Sigmoid colon (tissue), 7 donors: ENCODE data around the gene CYP51A1. TPM values are rescaled to one million over a fixed set of nuclear protein-coding genes. Genes with fewer than 3 reads are reported as not detected.
"Not testable (repeated sequence)": the region's sequence is repeated elsewhere in the genome, so short reads cannot be mapped to it uniquely, and the experiment has no call there.

Experiments used
- DNase-seq: peaks from one replicate; pipeline ENCODE4 v3.0.0-alpha.2; 2019
- H3K27ac ChIP-seq, 4 donors: fragments of 200-600 bp; sonication (generic); one replicate each; pipeline ENCODE4 v1.5.1; 2016 to 2019; ENCODE audit warnings: mild to moderate bottlenecking in 1 of 4
- H3K27me3 ChIP-seq, 3 donors: fragments of 200-600 bp; sonication (generic); one replicate each; pipeline ENCODE4 v1.5.1; 2019; ENCODE audit warnings: mild to moderate bottlenecking in 1 of 3
- H3K36me3 ChIP-seq, 4 donors: fragments of 200-600 bp; sonication (generic); one replicate each; pipeline ENCODE4 v1.5.1; 2016 to 2019
- H3K4me1 ChIP-seq, 4 donors: fragments of 200-600 bp; sonication (generic); one replicate each; pipeline ENCODE4 v1.5.1; 2017 to 2019
- H3K4me3 ChIP-seq, 4 donors: fragments of 200-600 bp; sonication (generic); one replicate each; pipeline ENCODE4 v1.5.1; 2017 to 2019; ENCODE audit warnings: mild to moderate bottlenecking in 2 of 4, moderate library complexity in 1 of 4
- H3K9me3 ChIP-seq, 4 donors: fragments of 200-600 bp in 3 of 4; sonication (generic) in 3 of 4; one replicate each; pipeline versions ENCODE4 v1.5.1 to v1.6.1; 2013 to 2019
- CTCF ChIP-seq, 4 experiments: fragments of 450-650 bp in 3 of 4; fragments of 200-600 bp in 1 of 4; IDR thresholded peaks; one replicate each; pipeline ENCODE4 v1.5.1; 2016 to 2019; ENCODE audit warnings: antibody characterized with exemption in 4 of 4, mild to moderate bottlenecking in 3 of 4, moderate library complexity in 2 of 4
- EP300 ChIP-seq, 4 donors: sonication (generic); formaldehyde crosslinking; IDR thresholded peaks; one replicate each; pipeline ENCODE4 v1.6.1; 2017; ENCODE audit warnings: antibody characterized with exemption in 4 of 4
- POLR2A ChIP-seq, 2 donors: fragments of 450-650 bp; IDR thresholded peaks; one replicate each; pipeline ENCODE4 v1.6.1; 2016; ENCODE audit warnings: antibody characterized with exemption in 2 of 2, mild to moderate bottlenecking in 2 of 2, moderate library complexity in 2 of 2
- POLR2AphosphoS5 ChIP-seq, 4 donors: sonication (generic); formaldehyde crosslinking; IDR thresholded peaks; one replicate each; pipeline ENCODE4 v1.6.1; 2017; ENCODE audit warnings: antibody characterized with exemption in 4 of 4
- WGBS, 2 donors: extraction: QIAGEN DNeasy Blood & Tissue Kit; methylation state at CpG; one replicate each; pipeline ENCODE4 v1.1.7; 2013; 5-methylcytosine and 5-hydroxymethylcytosine counted together
- intact Hi-C: fragments of 100-400 bp; cut with DNase I; formaldehyde crosslinking; loops from one replicate; pipeline ENCODE4 v1.15.1; 2023
- polyA plus RNA-seq, 3 donors: library from polyadenylated mRNA; stranded (reverse); fragments of 200-250 nt; gene quantifications; one replicate each; pipeline ENCODE4 v1.2.3, GENCODE V29; 2013
- total RNA-seq, 4 donors: library from RNA; depleted of rRNA; stranded (reverse); fragments of >200 nt; gene quantifications; one replicate each; pipeline ENCODE4 v1.1.0, GENCODE V29; 2016
- donor health status: healthy with polysubstance abuse.
- donor health status: Bipolar disorder and iron deficiency.
- donor health status: healthy.

The CYP51A1 gene
- total and polyA plus RNA-seq, 7 donors = 11.4 to 86.8 (median 24.3) TPM

- intact Hi-C loops = no loop called here
- Histone ChIP-seq H3K9me3 (no peaks in the 10 kb centered on the region), H3K27ac (no peak overlapping the region), H3K4me1 (no peaks in the 10 kb centered on the region), H3K27me3 (no peaks in the 10 kb centered on the region), H3K4me3 (no peak overlapping the region), H3K36me3 (peaks cover 11 to 94% (median 15%) of the 10 kb centered on the region in 4 donors)
- TF ChIP-seq POLR2AphosphoS5 (IDR thresholded peaks at IDR 0.05) = no peak
- no peak for TF ChIP-seq CTCF (IDR thresholded peaks at IDR 0.05)
- TF ChIP-seq EP300 (IDR thresholded peaks at IDR 0.05) = no peak
- no peak for TF ChIP-seq POLR2A (IDR thresholded peaks at IDR 0.05)
- DNase-seq = no peak
- 94 to 97% methylated on average over 1 of the region's 1 CpG for WGBS, 2 donors
Observed at GRCh38 chr7:92092210-92092609, 42.1 kb downstream of the CYP51A1 start.

- intact Hi-C loops = no loop called here
- DNase-seq = no peak
- H3K4me1 ChIP-seq = no peaks in the 10 kb centered on the region
- no peaks in the 10 kb centered on the region for H3K9me3 ChIP-seq
- peaks cover 13 to 94% (median 31%) of the 10 kb centered on the region in 4 donors for H3K36me3 ChIP-seq
- TF ChIP-seq CTCF (IDR thresholded peaks at IDR 0.05) = no peak
- WGBS, 2 donors = 96 to 97% methylated on average over 1 of the region's 1 CpG
- no peak overlapping the region for H3K4me3 ChIP-seq
- H3K27me3 ChIP-seq = no peaks in the 10 kb centered on the region
- H3K27ac ChIP-seq = no peak overlapping the region
Observed at GRCh38 chr7:92088266-92088665, 46.0 kb downstream of the CYP51A1 start.

GRCh38 chr7:92083922-92084321 lies 50.4 kb downstream of the CYP51A1 start:
- H3K9me3 ChIP-seq, DNase-seq, H3K4me1 ChIP-seq, H3K27me3 ChIP-seq, H3K27ac ChIP-seq, H3K4me3 ChIP-seq, intact Hi-C loops: not testable (repeated sequence)
- H3K36me3 ChIP-seq = peaks cover 8 to 96% (median 27%) of the 10 kb centered on the region in 4 donors
- whole genome bisulfite sequencing, 2 donors = 97 to 98% methylated on average over 6 of the region's 6 CpGs

- Histone ChIP-seq H3K4me3 (no peak overlapping the region), H3K27me3 (no peaks in the 10 kb centered on the region), H3K36me3 (peaks cover 4 to 87% (median 14%) of the 10 kb centered on the region in 4 donors), H3K9me3 (no peaks in the 10 kb centered on the region), H3K27ac (no peak overlapping the region), H3K4me1 (no peaks in the 10 kb centered on the region)
- intact Hi-C loops = loop anchor here (5.0 kb wide), 1 partner anchor 34 kb away; no protein-coding TSS in a partner anchor
- 9 to 54% methylated on average over 1 of the region's 1 CpG for WGBS, 2 donors
- DNase-seq = no peak
- TF ChIP-seq CTCF (IDR thresholded peaks at IDR 0.05) = no peak
- TF ChIP-seq POLR2A (IDR thresholded peaks at IDR 0.05) = no peak
- TF ChIP-seq POLR2AphosphoS5 (IDR thresholded peaks at IDR 0.05) = no peak
- TF ChIP-seq EP300 (IDR thresholded peaks at IDR 0.05) = no peak
Observed at GRCh38 chr7:92076509-92076908, 57.8 kb downstream of the CYP51A1 start.

- Histone ChIP-seq H3K36me3 (peaks cover 4 to 88% (median 14%) of the 10 kb centered on the region in 4 donors), H3K9me3 (no peaks in the 10 kb centered on the region), H3K4me3 (no peak overlapping the region), H3K27me3 (no peaks in the 10 kb centered on the region), H3K4me1 (no peaks in the 10 kb centered on the region), H3K27ac (no peak overlapping the region)
- DNase-seq = no peak
- TF ChIP-seq CTCF (IDR thresholded peaks at IDR 0.05) (no peak), POLR2AphosphoS5 (IDR thresholded peaks at IDR 0.05) (no peak), POLR2A (IDR thresholded peaks at IDR 0.05) (no peak), EP300 (IDR thresholded peaks at IDR 0.05) (no peak)
- intact Hi-C loops = loop anchor here (5.0 kb wide), 1 partner anchor 33 kb away; no protein-coding TSS in a partner anchor
- WGBS, 2 donors = 88 to 89% methylated on average over 4 of the region's 4 CpGs
Observed at GRCh38 chr7:92075455-92076158, 58.7 kb downstream of the CYP51A1 start.
